HG02759 (cell line): ENCODE measurements around the gene EFCAB7.

ENCODE experiments used
- ATAC-seq: cut with Tn5 transposase; IDR thresholded peaks from one replicate; pipeline ENCODE4 v1.9.1; 2021; ENCODE audit warnings: mild to moderate bottlenecking, moderate library complexity; ENCODE audit not compliant: unreplicated experiment

EFCAB7 gene

GRCh38 chr1:63601463-63601862, 78.1 kb downstream of the EFCAB7 start:
- ATAC-seq: no peak

GRCh38 chr1:63601912-63602311, 78.6 kb downstream of the EFCAB7 start:
- no peak for ATAC-seq

GRCh38 chr1:63602629-63603028, 79.3 kb downstream of the EFCAB7 start:
- no peak for ATAC-seq

GRCh38 chr1:63603810-63604209, 80.5 kb downstream of the EFCAB7 start:
- ATAC-seq: no peak

GRCh38 chr1:63607322-63607721, 84.0 kb downstream of the EFCAB7 start:
- ATAC-seq: no peak

- no peak for ATAC-seq
These were observed 87.9 kb downstream of the EFCAB7 start for GRCh38 chr1:63611231-63611630.

- no peak for ATAC-seq
These were observed 89.2 kb downstream of the EFCAB7 start for GRCh38 chr1:63612564-63612963.

- no peak for ATAC-seq
These were observed 89.6 kb downstream of the EFCAB7 start for GRCh38 chr1:63612971-63613370.

- ATAC-seq: peak; percentile 68
These were observed 92.6 kb downstream of the EFCAB7 start for GRCh38 chr1:63615768-63616420.

- no peak for ATAC-seq
These were observed 94.1 kb downstream of the EFCAB7 start for GRCh38 chr1:63617450-63617849.

- ATAC-seq: no peak
These were observed 94.7 kb downstream of the EFCAB7 start for GRCh38 chr1:63618011-63618410.

GRCh38 chr1:63619558-63619957, 96.2 kb downstream of the EFCAB7 start:
- no peak for ATAC-seq

GRCh38 chr1:63620671-63621070, 97.3 kb downstream of the EFCAB7 start:
- no peak for ATAC-seq

- ATAC-seq: no peak
These were observed 97.8 kb downstream of the EFCAB7 start for GRCh38 chr1:63621075-63621474.

- ATAC-seq: no peak
These were observed 98.4 kb downstream of the EFCAB7 start for GRCh38 chr1:63621698-63622097.
